AG20443 (cell line): ENCODE results near the gene TRA2B.

Experiments used
- DNase-seq: peaks from one replicate; pipeline ENCODE4 v3.0.0; 2012; ENCODE audit warnings: low spot score, mixed read lengths

Gene TRA2B

GRCh38 chr3:185867650-185868049, 70.2 kb downstream of the TRA2B start:
- no peak for DNase-seq

DNA sequence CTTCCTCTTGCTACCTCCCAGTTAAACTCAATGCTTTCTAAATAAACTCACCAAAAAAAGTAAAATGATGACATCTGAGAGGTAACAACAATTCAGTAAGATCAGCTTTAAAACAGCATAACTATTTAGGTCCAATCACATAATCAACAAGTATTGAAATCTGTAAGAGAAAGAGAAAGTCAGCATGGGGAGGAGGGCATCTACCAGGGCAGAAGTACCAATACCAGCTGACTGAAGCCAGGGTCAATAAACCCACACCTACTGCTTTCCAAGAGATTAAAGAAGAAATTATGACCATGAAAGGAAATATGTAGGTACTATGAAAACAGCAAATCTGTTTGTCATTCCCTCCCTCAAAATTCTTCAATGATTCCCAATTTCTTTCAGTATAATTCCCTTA, 70.8 kb downstream of the TRA2B start:
- DNase-seq, result no peak

DNA sequence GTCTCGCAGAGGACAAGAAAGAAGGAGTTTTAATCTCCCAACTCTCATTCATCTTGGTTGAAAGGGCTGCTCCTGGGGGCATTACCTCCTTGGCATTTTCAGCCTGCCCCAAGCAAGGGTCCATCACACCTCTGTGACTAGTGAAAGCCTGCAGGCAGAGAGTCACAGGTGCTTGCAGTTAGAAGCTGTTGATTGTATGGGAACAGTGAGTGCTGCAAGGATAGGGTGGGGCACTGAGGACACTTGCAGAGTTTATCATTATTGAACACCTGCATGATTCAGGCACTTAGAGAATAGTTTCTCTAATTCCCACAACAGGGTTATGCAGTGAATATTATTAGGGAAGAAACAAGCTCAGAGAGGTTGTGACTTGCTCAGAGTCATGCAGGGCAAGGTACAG, 71.3 kb downstream of the TRA2B start:
- no peak for DNase-seq
